ENCODE results near the gene SOWAHA.
A peak's percentile ranks its signal among the peaks of the same experiment; 100 is the strongest.

The SOWAHA gene

DNA sequence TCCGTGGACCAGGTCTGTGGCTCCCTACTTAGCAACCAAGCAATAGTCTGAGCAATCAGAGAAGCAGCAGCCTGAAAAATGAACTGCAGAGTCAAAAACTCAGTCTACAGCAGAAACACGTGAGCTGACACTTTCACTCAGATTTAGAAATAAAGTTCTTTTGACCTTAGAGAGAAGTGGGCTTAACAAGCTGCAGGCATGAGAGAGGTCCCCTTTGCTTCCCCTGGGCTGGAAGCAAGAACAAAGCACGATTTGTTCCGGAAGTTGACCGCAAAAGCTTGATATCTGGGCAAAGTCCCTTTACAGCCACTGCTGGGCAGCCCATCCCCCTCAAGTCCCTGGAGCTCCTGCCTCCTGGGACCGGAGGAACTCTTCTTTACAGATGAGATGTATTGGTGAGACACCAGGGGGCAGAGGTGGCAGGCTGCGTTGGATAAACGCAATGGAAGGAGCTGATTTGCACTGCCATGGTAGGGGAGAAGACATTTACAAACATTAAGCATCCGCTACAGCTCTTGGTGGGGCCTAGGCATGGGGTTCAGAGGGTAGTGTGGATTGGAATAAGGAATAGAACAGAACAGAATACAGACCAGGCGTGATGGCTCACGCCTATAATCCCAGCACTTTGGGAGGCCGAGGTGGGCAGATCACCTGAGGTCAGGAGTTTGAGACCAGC, 5.8 kb upstream of the SOWAHA start:
- no peak for DNase-seq (ENCODE audit: low read depth in 2 of 2)

DNA sequence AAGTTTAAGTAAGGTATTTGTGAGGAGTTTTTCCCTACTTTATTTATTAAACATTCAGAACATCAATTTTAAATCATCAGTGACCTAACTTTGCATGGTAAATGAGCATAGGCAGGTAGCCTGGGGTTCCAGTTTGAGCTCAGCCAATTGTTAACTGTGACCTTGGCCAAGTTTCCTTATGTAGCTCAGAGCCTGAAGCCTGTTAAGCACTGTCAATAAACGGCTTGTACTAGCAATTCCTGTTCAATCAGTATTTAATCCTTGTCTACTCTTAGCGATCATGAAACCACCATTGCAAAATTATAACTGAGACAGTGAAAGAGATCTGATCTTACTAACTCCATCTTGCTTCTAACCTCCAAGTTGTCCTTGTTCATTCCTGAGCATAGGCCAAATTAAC, 4.7 kb upstream of the SOWAHA start:
- no peak for DNase-seq (ENCODE audit: low read depth in 2 of 2)

DNA sequence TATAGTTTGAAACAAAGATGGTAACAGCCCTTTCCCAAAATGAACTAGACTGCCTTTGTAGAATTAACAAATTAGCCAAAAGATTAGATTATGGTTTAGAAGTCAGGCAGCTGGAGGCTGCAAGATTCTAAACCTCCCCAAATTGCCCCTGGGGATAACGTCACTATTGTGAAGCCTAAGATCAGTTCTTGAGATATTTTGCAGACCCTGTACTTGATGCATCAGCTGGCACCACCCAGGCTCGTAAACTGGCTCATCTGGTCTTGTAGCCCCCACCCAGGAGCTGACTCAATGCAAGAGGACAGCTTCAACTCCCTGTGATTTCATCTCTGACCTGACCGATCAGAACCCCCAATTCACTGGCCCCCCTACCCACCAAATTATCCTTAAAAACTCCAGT, 4.2 kb upstream of the SOWAHA start:
- DNase-seq (ENCODE audit: low read depth in 2 of 2): no peak

DNA sequence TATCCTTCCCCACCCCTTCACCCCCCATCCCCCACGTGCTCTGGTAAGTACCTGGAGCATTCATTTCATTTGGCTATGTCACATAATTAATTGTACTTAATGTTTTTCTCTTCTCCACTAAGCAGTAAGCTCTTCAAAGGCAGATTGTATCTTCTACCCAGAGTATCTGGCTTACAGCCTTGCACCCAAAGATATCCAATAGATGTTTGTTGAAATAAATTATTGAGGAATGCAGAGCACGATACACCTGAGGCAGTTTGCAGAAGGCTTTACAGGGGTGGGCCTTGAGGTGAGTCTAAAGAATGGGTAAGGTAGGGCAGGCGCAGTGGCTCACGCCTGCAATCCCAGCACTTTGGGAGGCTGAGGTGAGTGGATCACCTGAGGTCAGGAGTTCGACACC, 2.5 kb upstream of the SOWAHA start:
- DNase-seq (ENCODE audit: low read depth in 2 of 2): no peak

DNA sequence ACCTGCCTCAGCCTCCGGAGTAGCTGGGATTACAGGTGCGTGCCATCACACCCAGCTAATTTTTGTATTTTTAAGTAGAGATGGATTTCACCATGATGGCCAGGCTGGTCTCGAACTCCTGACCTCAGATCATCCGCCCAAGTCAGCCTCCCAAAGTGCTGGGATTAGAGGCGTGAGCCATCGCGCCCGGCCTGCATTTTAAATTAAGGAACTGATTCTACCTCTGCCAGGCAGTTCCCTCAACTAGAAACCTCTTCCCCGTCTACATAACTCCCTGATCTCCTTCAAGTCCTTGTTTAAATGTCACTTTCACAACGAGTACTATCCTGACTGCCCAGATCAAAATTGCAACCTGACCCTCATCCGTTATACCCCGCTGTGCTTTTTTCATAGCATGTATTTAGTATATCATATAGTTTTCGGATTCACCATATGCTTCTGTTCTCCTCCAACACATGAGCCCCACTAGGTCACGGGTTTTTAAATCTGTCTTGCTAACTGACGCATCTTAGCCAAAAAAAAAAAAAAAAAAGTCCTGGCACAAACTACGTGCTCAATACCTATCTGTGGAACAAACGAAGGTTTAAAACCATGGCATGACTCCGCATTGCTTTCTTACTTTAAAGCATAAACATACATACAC, 858 bp upstream of the SOWAHA start:
- DNase-seq (ENCODE audit: low read depth in 2 of 2): no peak

DNA sequence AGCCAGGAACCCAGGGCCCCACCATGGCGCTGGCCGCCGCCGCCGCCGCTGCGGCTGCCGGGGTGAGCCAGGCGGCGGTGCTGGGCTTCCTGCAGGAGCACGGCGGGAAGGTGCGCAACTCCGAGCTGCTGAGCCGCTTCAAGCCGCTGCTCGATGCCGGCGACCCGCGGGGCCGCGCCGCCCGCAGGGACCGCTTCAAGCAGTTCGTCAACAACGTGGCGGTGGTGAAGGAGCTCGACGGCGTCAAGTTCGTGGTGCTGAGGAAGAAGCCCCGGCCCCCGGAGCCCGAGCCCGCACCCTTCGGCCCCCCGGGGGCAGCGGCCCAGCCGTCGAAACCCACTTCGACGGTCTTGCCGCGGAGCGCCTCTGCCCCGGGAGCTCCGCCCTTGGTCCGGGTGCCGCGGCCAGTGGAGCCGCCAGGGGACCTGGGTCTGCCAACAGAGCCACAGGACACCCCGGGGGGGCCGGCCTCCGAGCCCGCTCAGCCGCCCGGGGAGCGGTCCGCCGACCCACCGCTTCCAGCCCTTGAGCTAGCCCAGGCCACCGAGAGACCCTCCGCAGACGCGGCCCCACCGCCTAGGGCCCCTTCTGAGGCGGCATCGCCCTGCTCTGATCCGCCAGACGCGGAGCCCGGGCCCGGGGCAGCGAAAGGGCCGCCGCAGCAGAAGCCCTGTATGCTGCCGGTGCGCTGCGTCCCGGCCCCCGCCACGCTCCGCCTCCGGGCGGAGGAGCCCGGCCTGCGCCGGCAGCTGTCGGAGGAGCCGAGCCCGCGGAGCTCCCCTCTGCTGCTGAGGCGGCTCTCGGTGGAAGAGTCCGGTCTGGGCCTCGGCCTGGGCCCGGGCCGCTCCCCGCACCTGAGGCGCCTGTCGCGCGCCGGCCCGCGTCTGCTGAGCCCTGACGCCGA, 749 bp downstream of the SOWAHA start:
- DNase-seq (ENCODE audit: low read depth in 2 of 2): no peak

DNA sequence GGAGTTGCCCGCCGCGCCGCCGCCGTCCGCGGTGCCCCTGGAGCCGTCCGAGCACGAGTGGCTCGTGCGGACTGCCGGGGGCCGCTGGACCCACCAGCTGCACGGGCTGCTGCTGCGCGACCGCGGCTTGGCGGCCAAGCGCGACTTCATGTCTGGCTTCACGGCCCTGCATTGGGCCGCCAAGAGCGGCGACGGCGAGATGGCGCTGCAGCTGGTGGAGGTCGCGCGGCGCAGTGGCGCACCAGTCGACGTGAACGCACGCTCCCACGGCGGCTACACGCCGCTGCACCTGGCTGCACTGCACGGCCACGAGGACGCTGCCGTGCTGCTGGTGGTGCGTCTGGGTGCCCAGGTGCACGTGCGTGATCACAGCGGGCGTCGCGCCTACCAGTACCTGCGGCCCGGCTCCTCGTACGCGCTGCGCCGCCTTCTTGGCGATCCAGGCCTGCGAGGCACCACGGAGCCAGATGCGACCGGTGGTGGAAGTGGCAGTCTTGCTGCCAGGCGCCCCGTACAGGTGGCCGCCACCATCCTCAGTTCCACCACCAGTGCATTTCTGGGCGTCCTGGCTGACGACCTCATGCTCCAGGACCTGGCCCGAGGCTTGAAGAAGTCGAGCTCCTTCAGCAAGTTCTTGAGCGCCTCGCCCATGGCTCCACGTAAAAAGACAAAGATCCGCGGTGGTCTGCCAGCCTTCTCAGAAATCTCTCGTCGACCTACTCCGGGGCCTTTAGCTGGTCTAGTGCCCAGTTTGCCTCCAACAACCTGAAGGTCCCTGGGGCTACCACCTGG, 1.6 kb downstream of the SOWAHA start:
- DNase-seq (ENCODE audit: low read depth in 2 of 2): no peak

DNA sequence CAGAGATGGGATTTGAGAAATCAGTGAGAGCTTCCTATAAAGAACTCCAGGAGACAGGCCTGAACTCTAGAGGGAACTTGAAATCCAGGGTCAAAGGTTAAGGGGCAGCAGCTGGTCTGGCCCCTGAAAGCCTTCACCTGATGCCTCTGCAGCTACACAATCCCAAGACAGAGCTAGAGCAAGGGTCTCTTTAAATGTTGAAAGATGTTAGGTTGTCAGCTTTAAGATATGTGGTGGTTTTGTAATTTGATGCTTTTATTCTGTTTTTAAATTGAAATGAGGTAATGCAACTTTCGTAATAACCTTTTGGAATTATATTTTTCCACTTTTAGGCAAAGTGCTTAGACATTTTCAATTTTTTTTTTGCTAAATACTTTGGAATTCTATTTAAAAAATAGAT, 2.4 kb downstream of the SOWAHA start:
- DNase-seq (ENCODE audit: low read depth in 2 of 2): no peak

DNA sequence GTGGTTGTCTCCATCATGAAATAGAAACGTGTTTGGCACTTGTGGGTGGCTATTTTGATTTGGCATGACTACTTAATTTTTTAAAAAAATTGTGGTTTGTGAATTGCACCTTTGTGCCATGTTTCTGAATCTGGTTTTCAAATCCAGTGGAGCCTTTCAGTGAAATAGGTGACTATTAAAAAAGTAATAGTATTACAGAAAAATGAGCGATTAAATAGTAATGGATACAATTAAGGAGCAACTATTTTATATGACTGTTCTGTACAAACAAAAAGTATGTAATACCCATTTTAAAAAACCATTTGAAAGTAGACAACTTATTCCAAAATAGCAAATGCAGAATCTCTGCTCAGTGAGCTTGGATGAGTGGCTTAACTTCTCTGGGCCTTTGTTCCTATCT, 3.0 kb downstream of the SOWAHA start:
- DNase-seq (ENCODE audit: low read depth in 2 of 2): no peak

DNA sequence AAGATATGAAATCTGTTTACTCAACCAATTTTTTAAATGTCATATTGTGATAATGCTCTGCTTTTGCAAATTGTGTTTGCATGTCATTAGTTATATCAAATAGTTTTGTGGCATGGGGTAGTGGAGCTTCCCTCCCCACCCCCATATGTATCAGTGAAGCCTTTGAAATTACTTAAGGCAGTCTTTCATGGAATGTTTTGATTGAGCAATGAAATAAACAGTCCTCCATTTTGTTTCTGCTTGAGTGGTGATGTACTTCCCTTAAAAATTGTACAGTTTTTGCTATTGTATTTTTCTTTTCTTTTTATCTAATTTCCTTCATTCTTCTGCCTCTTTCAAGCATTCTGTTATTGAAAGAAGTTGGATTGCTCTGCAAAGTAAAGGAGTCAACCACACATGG, 3.5 kb downstream of the SOWAHA start:
- no peak for DNase-seq (ENCODE audit: low read depth in 2 of 2)

DNA sequence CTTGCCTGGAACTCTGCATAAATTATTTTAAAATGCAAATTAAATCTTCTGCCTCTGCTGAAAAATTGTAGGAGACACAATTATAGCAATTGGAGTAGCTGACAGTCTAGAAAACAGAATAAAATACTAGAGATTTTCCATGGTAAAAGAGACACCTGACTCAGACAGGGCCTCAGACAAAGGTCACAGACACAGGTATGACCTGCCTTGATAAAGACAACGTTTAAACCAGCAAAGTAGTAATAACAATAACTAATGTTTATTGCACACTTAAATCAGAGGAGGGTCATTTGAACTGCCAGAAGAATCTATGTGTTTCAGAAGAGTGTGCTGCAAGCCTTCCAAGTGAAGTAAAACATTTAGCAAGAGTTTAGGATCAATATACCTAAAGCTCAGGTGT, 3.9 kb downstream of the SOWAHA start:
- DNase-seq (ENCODE audit: low read depth in 2 of 2): no peak

DNA sequence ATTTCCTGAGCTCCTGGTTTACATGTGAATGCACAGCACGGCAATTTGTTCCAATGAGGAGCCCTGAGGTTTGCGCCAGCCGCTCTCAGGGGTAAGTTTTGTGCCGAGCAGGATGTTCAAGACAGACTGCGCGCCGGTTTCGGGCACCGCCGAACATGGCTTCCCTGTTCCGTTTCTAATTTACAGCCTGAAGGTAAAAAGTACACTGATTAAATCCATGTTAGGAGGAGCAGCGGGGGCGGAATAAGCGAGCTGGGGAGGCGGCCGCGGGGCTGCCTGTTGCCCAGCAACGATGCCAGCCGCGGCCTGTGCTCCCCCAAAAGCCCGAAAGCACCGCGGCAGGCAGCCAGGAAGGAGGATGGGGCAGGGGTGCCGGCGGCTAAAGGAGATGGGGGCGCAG, 6.4 kb downstream of the SOWAHA start:
- no peak for DNase-seq (ENCODE audit: low read depth in 2 of 2)

DNA sequence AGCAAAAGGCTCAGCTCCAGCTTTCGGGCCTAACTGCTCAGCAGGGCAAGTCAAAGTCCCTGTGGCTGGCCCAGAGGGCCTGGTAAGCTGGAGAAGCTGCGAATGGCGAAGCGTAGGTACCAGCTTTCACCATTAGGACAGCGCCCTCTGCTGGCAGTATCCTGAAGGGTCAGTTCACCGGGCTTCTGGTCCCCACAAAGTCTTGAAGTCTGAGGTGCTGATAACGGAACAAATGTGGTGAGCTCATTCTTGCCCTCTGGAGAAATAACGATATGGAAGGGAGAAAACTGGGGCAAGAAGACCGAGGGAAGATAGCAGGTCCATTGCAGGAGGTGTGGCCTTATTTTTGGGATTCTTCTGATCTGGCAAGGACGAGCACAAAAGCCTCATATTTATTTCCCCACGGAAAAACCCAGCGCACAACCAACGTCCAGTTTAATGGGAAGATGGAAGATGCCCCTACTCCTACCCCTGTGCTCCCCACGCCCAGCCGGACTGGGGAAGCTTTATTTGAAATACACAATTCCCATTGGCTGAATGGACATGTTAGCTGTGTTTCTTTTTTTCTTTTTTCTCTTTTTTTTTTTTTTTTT, 7.2 kb downstream of the SOWAHA start:
- DNase-seq (ENCODE audit: low read depth in 2 of 2): peak; percentile 77 to 87

DNA sequence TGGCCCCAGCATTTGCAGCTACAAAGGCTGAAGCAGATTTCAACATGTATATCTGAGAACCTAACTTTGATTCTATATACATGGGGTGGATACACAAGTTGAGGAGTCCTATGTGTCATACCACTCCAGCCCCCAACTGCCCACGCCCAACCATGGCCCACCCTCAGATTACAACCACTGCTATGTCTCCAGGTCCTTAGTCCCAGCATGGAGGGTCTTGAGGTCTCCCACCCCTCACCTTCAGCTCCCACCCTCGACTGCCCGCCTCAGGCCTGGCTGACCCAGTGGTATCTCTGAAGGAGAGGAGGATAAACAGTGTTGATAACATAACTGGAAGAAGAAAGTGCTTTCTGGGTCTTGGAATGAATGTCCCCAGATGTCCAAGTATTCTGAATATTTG, 8.2 kb downstream of the SOWAHA start:
- DNase-seq (ENCODE audit: low read depth in 2 of 2): no peak

DNA sequence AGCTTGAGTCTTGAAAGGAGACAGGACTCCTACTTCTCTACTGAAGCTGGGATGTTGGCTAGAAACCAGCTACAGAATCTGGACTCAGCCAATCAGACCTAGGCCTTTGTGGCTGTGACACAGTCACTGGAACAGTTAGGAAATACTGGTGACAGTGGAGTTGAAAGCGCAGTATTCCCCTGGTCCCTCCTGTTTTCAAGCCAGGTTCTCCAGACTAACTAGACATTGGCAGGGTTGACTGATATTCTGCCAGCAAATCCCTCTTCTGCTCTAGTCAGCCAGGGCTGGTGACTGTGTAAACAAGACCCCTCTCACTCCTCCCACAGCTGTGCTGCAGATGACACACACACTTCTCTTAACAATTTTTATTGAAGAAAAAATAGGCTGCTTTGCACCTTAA, 8.7 kb downstream of the SOWAHA start:
- no peak for DNase-seq (ENCODE audit: low read depth in 2 of 2)

DNA sequence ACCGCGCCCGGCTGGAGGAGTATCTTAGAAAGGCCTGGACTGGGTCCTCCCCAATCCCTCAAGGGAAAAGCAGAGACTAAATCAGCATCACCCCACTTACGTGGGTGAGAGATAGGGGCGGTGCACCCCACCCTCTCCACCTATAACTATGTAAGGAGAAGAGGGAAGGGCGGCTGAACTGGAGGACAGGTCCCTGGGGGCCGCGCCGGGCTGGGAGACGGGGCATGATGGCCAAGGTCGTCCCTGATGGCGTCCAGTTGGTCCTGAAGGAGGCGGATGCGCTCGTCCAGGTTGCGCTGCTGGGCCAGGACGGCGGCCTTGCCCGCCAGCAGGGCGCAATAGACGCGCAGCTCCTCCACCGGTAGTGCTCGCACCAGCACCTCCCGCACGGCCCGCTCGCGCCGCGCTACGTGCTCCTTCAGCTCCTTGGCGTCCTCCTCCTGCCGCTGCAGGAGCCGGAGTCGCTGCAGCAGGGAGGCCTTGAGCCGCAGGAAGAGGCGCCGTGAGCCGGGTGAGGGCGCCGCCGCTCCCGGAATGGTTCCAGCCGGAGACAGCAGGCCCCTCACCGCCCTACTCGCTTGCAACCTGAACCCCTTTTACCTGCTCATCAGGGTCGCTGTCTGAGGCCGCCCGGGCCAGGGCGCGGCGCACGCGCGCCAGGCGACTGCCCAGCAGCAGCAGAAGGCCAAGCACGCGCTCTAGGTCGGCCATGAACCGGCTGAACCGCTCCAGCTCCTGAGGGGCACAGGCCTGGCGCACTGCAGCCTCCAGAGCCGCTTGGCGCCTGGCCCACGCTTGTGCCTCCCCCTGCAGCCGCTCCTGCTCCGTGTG, 9.8 kb downstream of the SOWAHA start:
- DNase-seq (ENCODE audit: low read depth in 2 of 2): no peak

DNA sequence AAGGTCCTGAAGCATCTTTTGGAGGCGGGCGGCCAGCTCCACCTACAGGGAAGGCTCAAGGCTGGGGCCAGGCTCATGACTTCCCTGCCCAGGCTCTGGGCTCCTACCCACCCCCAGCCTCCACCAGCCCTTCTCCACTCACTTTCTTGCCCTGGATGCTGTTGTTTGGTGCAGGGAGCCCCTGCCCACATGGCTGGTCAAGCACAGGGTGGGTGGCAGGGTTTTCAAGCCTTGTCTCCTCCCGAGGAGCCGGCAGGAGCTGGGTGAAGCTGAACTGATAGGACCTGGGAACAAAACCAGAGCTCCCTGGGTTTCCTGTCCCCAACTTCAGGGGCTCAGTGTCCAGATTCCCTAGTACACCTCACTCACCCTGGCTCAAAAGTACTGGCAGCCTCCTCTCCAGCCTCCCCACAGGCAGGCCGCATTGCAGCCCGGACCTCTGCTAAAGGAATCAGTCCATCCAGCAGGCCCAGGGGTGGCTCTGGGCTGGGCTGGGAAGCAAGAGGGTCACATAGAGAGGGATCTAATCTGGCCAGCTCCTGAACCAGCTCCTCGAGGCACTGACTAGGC, 10.5 kb downstream of the SOWAHA start:
- no peak for DNase-seq (ENCODE audit: low read depth in 2 of 2)

DNA sequence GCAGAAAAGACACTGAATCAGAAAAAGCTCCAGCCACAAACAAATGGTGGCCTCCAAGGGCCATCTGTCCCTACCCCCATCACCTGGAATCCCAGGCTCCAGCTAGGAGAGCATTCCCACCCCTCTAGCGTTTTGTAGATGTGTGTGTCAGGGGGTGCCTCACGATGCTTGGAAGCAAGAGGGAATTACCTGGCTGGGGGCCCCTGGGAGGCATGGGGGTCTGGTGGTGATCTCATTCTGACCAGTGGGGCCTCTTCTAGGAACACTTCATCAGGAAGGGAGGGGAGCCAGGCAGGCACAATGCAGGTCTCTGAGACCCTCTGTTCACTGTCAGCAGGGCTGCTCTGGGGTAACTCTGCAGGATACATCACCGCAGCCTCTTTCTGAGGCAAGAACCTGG, 11.3 kb downstream of the SOWAHA start:
- no peak for DNase-seq (ENCODE audit: low read depth in 2 of 2)

DNA sequence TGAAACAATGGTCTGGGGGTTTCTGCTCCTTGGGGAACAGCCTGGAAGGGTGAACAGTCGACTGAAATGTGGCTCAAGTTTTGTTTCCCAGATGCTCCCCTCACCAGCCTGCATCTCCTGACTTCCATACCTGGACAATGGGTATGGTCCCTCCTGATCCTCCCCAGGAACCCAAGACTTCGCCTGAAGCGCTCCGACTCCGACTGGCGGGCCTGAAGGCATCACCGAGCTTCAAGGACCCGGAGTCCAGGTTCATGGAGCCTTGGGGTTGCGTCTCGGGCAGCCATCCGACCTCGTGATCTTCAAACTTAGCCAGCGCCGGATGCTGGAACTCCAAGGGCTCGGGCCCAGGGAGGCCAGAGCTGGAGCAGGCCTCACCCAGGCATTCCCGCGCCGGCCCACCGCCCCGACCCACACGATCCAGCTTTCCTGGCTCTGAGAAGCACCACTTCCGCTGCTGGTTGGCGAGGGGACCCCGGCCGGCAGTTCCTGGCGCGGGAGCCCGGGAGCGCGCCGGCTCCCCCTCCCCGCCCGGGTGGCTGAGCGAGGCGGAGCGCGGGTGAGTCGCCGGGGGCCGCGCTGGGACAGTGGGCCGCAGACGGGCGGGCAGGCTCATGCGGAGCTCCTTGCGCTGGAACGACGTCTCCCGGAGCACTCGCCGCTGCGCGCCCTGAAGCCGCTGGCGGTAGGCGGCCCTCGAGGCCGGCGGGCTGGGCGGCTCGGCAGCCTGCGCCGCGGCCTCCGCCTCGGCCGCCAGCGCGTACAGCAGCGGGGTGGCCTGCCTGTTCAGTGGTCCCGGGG, 12.1 kb downstream of the SOWAHA start:
- no peak for DNase-seq (ENCODE audit: low read depth in 2 of 2)
